A549 treated with GW870086 at 1 μM for 4 hours (cell line): Measurements from ENCODE around the gene IL1RAPL2. TPM values are rescaled to one million over a fixed set of nuclear protein-coding genes. Genes with fewer than 3 reads are reported as not detected.

Experiments used
- total RNA-seq: library from RNA; stranded (reverse); fragments of 200-300 nt; extraction: Qiagen RNA extraction; gene quantifications from 5 replicates; pipeline ENCODE4 v1.2.3, GENCODE V29; 2022; ENCODE audit warnings: low read depth

IL1RAPL2 gene
- total RNA-seq = not detected in 5 replicates

GRCh38 chrX:104565791-104566680 is at the start of gene IL1RAPL2:
TSS of gene IL1RAPL2 (plus strand) at chrX:104566199.

DNA sequence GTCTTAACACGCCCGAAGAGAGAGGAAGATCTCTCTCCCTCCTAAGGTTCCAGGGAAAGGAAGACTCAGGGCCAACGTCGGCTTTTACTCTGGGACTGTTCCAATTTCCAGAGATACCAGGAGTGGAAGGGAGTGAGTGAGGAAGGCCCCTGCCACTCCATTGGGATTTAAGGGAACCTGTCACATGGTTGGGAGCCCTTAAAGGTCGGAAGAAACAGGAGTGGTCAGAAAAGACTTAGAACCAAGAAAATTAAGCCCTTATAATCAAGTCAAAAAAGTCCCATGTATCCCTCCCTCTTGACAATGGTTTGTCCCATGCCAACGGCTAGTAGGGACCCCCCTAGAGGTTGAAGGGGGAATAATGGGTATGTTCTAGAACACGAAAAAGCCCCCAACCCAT is 654.6 kb downstream of the IL1RAPL2 start, which contains the start of gene TEX13A:
Gene TEX13A (minus strand): TSS at position 59 of the 400 bp plus-strand sequence. CDS start 297 bp downstream, outside the sequence.

